Measurements from ENCODE around the gene PSMC1.

GRCh38 chr14:90213099-90213748, 43.1 kb upstream of the PSMC1 start:
- TF ChIP-seq POLR2A (IDR thresholded peaks at IDR 0.05) (no peak), CTCF (IDR thresholded peaks at IDR 0.05) (no peak)
